ENCODE measurements around the gene C19orf53. TPM values are rescaled to one million over a fixed set of nuclear protein-coding genes. Genes with fewer than 3 reads are reported as not detected.

C19orf53 gene
- total and polyA plus RNA-seq, 2 of the 13 experiments (the other 11 are each of a cell fraction or from before 2014, with no cell fraction given): 129 to 130 TPM

- TF ChIP-seq ZNF207 (IDR thresholded peaks at IDR 0.05; ENCODE audit: borderline replicate concordance) (no peak), CTCF (CRISPR knock-in tag; IDR thresholded peaks at IDR 0.05) (peak; percentile 15; the same call in 1 of the 2 replicates), ZNF232 (CRISPR knock-in tag; IDR thresholded peaks at IDR 0.05; ENCODE audit: borderline replicate concordance) (no peak), ZNF513 (CRISPR knock-in tag; conservative IDR thresholded peaks at IDR 0.05) (0 out of 2 replicates have a peak, but pooled peaks have one; percentile 73), ARHGAP35 (CRISPR knock-in tag; IDR thresholded peaks at IDR 0.05; ENCODE audit: borderline replicate concordance) (peak; percentile 73; the same call in 1 of the 2 replicates), SMC3 (IDR thresholded peaks at IDR 0.05; ENCODE audit: low read length) (no peak; the same call in 1 of the 2 replicates), ZNF44 (CRISPR knock-in tag; IDR thresholded peaks at IDR 0.05) (peak; percentile 98; the same call in 1 of the 2 replicates), FOXO4 (CRISPR knock-in tag; conservative IDR thresholded peaks at IDR 0.05) (no peak)
These were observed at the start of gene C19orf53 (continued) for GRCh38 chr19:13774217-13775191.

Measured in HepG2 (cell line).